HL-60 (cell line): Measurements from ENCODE around the gene FAM90A1.
"Not testable (repeated sequence)": the region's sequence is repeated elsewhere in the genome, so short reads cannot be mapped to it uniquely, and the experiment has no call there.

ENCODE experiments used
- DNase-seq, 2 experiments: peaks; one replicate each; pipeline ENCODE4 v3.0.0-alpha.2; 2010 to 2020; ENCODE audit warnings: low read depth in 1 of 2, low spot score in 1 of 2
- H3K27ac ChIP-seq: fragments of 250-450 bp; sonication (Bioruptor Pico); replicated peaks from 2 replicates; pipeline ENCODE4 v1.5.1; 2020; ENCODE audit warnings: mild to moderate bottlenecking, moderate library complexity
- H3K27me3 ChIP-seq: fragments of 250-450 bp; sonication (Bioruptor Pico); 2 replicates; pipeline ENCODE4 v1.5.1; 2021; ENCODE audit warnings: mild to moderate bottlenecking, moderate library complexity; ENCODE audit not compliant: insufficient read depth, poor library complexity, severe bottlenecking
- H3K4me3 ChIP-seq: replicated peaks from 2 replicates; pipeline ENCODE4 v1.5.1; 2011; ENCODE audit warnings: mild to moderate bottlenecking, control low read depth, low read length; ENCODE audit not compliant: insufficient read depth
- CTCF ChIP-seq: IDR thresholded peaks from one replicate; pipeline ENCODE4 v1.5.1; 2011; ENCODE audit warnings: low read length, control low read depth, inconsistent platforms; ENCODE audit not compliant: insufficient read depth
- GABPA ChIP-seq: IDR thresholded peaks from 2 replicates; pipeline ENCODE4 v1.6.1; 2012; ENCODE audit warnings: low read depth
- POLR2AphosphoS5 ChIP-seq: IDR thresholded peaks from 2 replicates; pipeline ENCODE4 v1.6.1; 2012; ENCODE audit warnings: low read depth
- SPI1 ChIP-seq: IDR thresholded peaks from 2 replicates; pipeline ENCODE4 v1.6.1; 2012; ENCODE audit warnings: low read depth, mild to moderate bottlenecking, borderline replicate concordance

FAM90A1 gene

GRCh38 chr12:8226355-8226754, 1.1 kb downstream of the FAM90A1 start:
- no peak overlapping the region for H3K27ac ChIP-seq

GRCh38 chr12:8224782-8225181, 2.6 kb downstream of the FAM90A1 start:
- not testable (repeated sequence) for H3K4me3 ChIP-seq, H3K27ac ChIP-seq, DNase-seq, H3K27me3 ChIP-seq

More at GRCh38 chr12:8226355-8226754, 1.1 kb downstream of the FAM90A1 start:
- no peak for TF ChIP-seq POLR2AphosphoS5
- TF ChIP-seq GABPA = no peak
- TF ChIP-seq CTCF = no peak
- TF ChIP-seq SPI1 = no peak
- no peaks in the 10 kb centered on the region for H3K27me3 ChIP-seq
- no peak for DNase-seq
- H3K4me3 ChIP-seq = no peak overlapping the region

- not testable (repeated sequence) for H3K4me3 ChIP-seq, H3K27ac ChIP-seq, H3K27me3 ChIP-seq, DNase-seq
Measured at GRCh38 chr12:8223646-8224045, 3.8 kb downstream of the FAM90A1 start.

- H3K27ac ChIP-seq, DNase-seq, H3K27me3 ChIP-seq: not testable (repeated sequence)
Measured at GRCh38 chr12:8222303-8222702, 5.1 kb downstream of the FAM90A1 start.

GRCh38 chr12:8221844-8222243, 5.6 kb downstream of the FAM90A1 start:
- not testable (repeated sequence) for H3K27me3 ChIP-seq, H3K27ac ChIP-seq, H3K4me3 ChIP-seq, DNase-seq

More at GRCh38 chr12:8222303-8222702, 5.1 kb downstream of the FAM90A1 start:
- not testable (repeated sequence) for H3K4me3 ChIP-seq

GRCh38 chr12:8221375-8221774, 6.0 kb downstream of the FAM90A1 start:
- DNase-seq, H3K4me3 ChIP-seq, H3K27me3 ChIP-seq, H3K27ac ChIP-seq: not testable (repeated sequence)

- DNase-seq, H3K4me3 ChIP-seq, H3K27me3 ChIP-seq, H3K27ac ChIP-seq: not testable (repeated sequence)
Measured at GRCh38 chr12:8218711-8219382, 8.6 kb downstream of the FAM90A1 start.

- H3K27ac ChIP-seq, H3K4me3 ChIP-seq, H3K27me3 ChIP-seq, DNase-seq: not testable (repeated sequence)
Measured at GRCh38 chr12:8197685-8198308, 29.6 kb downstream of the FAM90A1 start.

- H3K4me3 ChIP-seq, DNase-seq, H3K27ac ChIP-seq, H3K27me3 ChIP-seq: not testable (repeated sequence)
Measured at GRCh38 chr12:8188088-8188487, 39.3 kb downstream of the FAM90A1 start.

GRCh38 chr12:8184206-8184605, 43.2 kb downstream of the FAM90A1 start:
- H3K4me3 ChIP-seq, DNase-seq, H3K27me3 ChIP-seq, H3K27ac ChIP-seq: not testable (repeated sequence)

- H3K27ac ChIP-seq, DNase-seq, H3K4me3 ChIP-seq, H3K27me3 ChIP-seq: not testable (repeated sequence)
Measured at GRCh38 chr12:8183346-8183745, 44.1 kb downstream of the FAM90A1 start.

GRCh38 chr12:8182923-8183322, 44.5 kb downstream of the FAM90A1 start:
- H3K27ac ChIP-seq, H3K4me3 ChIP-seq, H3K27me3 ChIP-seq, DNase-seq: not testable (repeated sequence)

GRCh38 chr12:8181271-8181670, 46.1 kb downstream of the FAM90A1 start:
- not testable (repeated sequence) for H3K4me3 ChIP-seq, DNase-seq, H3K27ac ChIP-seq, H3K27me3 ChIP-seq
